CD4-positive, alpha-beta T cell treated with Interleukin-10 for 1 hour (primary cell): ENCODE results near the gene NLRP6.
"Not testable (repeated sequence)": the region's sequence is repeated elsewhere in the genome, so short reads cannot be mapped to it uniquely, and the experiment has no call there.

Experiments
- DNase-seq: peaks from one replicate; pipeline ENCODE4 v3.0.0-alpha.2; 2020

The NLRP6 gene

DNA sequence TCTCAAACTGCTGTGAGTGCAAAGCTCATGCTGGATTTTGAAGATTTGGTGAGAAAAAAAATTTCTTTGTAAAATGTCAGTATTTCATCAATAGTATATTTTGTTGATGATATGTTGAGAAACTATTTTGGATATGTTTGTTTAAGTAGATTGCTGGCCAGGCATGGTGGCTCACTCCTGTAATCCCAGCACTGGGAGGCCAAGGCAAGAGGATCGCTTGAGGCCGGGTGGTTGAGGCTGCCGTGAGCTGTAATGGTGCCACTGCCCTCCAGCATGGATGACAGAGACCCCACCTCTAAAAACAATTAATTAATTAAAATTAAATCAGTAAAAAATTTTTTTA is 49.3 kb downstream of the NLRP6 start:
- no peak for DNase-seq

DNA sequence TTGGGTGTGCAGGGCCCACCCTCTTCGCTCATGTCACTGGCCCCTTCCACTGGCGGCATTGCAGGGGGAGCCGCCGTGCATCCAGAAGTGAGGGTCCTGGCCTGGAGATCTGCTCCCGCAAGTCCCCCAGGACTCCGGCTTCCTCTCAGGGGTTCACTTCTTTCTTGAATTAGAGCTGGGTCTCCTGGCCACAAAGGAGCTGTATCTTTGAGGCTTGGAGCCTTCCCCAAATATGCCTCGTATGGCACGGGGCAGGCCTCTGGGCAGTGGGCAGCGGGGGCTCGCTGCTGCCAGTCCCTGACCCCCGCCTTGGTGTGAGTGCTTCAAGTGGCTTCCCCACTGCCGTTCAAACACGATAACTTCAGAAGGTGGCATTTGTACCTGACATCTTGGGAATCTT is 49.8 kb downstream of the NLRP6 start:
- no peak for DNase-seq

- not testable (repeated sequence) for DNase-seq
Observed at GRCh38 chr11:328516-329100, 50.4 kb downstream of the NLRP6 start.

- no peak for DNase-seq
Observed at GRCh38 chr11:329886-330253, 51.7 kb downstream of the NLRP6 start.

GRCh38 chr11:330307-330693 is 52.1 kb downstream of the NLRP6 start:
- no peak for DNase-seq

- peak; percentile 32 for DNase-seq
Observed at GRCh38 chr11:330694-331357, 52.6 kb downstream of the NLRP6 start.

DNA sequence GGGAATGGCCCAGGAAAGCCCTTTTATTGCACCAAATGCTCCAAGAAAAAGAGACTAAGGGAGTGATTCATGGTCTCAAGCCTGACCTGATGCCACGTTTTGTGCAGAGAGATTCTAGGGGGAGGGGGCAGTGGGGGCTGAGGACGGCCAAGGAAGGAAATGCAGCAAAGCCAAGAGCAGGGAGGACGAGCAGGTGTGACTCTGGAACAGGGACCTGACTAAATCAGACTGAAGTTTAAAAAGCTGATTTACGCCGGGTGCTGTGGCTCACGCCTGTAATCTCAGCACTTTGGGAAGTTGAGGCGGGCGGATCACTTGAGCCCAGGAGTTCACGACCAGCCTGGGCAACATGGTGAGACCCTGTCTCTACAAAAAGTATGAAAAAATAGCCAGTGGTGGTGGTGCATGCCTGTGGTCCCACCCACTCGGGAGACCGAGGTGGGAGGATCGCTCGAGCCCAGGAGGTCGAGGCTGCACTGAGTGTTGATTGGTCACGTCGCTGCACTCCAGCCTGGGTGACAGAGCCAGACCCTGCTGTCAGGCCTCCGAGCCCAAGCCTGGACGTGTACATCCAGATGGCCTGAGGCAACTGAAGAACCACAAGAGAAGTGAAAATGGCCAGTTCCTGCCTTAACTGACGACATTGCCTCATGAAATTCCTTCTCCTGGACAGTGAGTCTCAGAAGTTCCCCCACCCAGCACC is 53.3 kb downstream of the NLRP6 start:
- DNase-seq, result no peak

DNA sequence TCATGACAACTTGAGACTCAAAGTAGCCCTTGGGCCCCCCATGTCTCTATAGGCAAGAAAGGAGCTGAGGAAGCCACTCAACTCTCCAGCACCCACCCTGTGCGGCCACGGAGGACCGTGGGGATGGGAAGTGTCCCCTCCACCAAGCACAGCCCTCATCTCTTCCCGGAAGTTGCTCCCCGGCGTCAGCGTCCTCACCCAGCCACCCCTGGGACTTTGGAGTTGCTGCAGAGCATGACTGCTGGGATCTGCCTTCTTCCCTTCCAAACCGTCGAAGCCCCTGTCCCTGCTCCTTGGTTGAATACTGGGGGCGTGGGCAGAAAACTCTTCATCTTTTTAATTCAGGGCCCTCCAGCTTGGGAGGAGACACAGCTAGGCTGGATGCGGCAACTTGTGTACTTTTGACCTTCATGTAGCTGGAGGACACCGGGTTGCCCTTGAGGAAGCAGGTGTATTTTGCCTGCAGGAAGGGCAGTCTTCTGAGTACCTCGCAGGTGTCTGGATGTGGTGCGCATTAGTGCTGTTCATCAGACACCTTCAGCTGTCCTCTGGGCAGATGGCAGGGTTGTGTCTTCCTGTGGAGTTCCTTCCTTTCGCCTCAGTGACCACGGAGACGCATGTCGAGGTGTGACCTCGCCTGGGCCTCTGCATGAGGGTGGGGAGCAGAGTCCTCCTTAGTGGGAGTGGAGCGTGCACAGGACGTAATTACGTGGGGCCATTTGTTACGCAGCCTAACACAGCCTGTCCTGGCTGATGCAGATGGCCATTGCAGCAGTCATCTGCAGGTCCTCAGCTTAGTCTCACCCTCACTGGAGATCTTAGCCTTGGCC is 54.7 kb downstream of the NLRP6 start:
- DNase-seq, result no peak

DNA sequence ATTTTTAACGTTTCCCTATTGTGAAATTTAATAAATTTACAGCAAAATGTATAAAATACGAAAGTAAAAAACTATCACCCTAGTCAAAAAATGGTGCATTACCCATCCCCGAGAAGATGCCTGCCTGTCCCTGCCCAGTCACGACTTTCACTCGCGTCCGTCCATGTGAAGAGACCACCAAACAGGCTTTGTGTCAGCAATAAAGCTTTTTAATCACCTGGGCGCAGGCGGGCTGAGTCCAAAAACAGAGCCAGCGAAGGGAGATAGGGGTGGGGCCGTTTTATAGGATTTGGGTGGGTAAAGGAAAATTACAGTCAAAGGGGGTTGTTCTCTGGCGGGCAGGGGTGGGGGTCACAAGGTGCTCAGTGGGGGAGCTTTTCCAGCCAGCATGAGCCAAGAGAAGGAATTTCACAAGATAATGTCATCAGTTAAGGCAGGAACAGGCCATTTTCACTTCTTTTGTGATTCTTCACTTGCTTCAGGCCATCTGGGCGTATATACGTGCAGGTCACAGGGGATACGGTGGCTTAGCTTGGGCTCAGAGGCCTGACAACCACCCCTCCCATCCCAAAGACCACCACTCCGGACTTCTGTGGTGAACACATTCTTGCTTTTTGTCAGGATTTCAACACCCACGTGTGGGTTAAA is 55.5 kb downstream of the NLRP6 start:
- not testable (repeated sequence) for DNase-seq

DNA sequence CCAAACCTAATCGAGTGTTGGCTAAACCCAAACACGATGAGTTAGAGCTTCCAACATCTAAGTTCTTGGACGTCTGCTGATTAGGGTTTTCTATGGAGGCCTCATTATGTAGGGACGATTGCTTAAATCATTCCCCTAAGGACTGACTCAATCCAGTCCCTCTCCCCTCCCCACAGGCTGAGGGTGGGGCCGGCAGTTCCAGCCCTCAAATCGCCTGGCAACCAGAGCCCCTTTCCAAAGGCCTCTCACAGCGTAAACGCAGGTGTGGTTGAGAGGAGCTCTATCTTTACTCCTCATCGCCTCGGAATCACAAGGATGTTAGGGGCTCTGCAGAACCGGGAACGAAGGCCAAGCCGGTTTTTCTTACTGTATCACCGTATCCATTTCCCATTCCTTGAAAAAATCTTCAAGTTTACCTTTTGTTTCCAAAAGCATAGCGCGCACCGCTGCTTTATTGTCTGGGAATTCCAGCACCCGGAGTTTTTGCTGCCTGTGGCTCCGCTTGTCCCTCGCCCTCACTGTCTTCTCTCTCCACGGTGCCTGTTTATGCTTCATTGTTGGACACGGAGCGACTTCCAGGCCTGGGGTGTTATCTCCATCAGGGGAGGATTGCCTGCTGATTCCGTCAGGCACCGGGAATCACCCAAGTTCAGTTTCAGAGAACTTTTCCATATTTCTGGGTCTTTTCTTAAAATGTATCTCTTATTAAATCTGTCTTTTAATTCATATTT is 56.2 kb downstream of the NLRP6 start:
- DNase-seq, result no peak
